HEK293 (cell line): ENCODE measurements around the gene HEXIM1.
A peak's percentile ranks its signal among the peaks of the same experiment; 100 is the strongest.

Source experiments
- ATF2 ChIP-seq: fragments of 450-650 bp; formaldehyde crosslinking; IDR thresholded peaks from 2 replicates; pipeline ENCODE4 v1.5.1; 2016; ENCODE audit warnings: missing biosample characterization, missing genetic modification characterization, low read depth
- IKZF3 ChIP-seq: fragments of 450-650 bp; IDR thresholded peaks from 2 replicates; pipeline ENCODE4 v1.5.0; 2018; ENCODE audit warnings: missing biosample characterization, mild to moderate bottlenecking, missing genetic modification characterization, moderate library complexity
- KLF7 ChIP-seq: fragments of 450-650 bp; formaldehyde crosslinking; IDR thresholded peaks from 2 replicates; pipeline ENCODE4 v1.5.1; 2016; ENCODE audit warnings: missing biosample characterization, missing genetic modification characterization, borderline replicate concordance
- MYNN ChIP-seq: fragments of 450-650 bp; formaldehyde crosslinking; IDR thresholded peaks from 2 replicates; pipeline ENCODE4 v1.5.1; 2016; ENCODE audit warnings: missing biosample characterization, missing genetic modification characterization, borderline replicate concordance
- PATZ1 ChIP-seq: fragments of 450-650 bp; formaldehyde crosslinking; IDR thresholded peaks from 2 replicates; pipeline ENCODE4 v1.5.1; 2016; ENCODE audit warnings: missing biosample characterization, missing genetic modification characterization
- SALL2 ChIP-seq: fragments of 450-650 bp; formaldehyde crosslinking; IDR thresholded peaks from 2 replicates; pipeline ENCODE4 v1.5.0; 2017; ENCODE audit warnings: missing biosample characterization, mild to moderate bottlenecking, missing genetic modification characterization, borderline replicate concordance
- YY2 ChIP-seq: fragments of 450-650 bp; formaldehyde crosslinking; IDR thresholded peaks from 2 replicates; pipeline ENCODE4 v1.5.1; 2016; ENCODE audit warnings: missing biosample characterization, missing genetic modification characterization
- ZBTB20 ChIP-seq: fragments of 450-650 bp; formaldehyde crosslinking; IDR thresholded peaks from 2 replicates; pipeline ENCODE4 v1.5.1; 2016; ENCODE audit warnings: missing biosample characterization, missing genetic modification characterization
- ZBTB26 ChIP-seq: fragments of 450-650 bp; formaldehyde crosslinking; optimal IDR thresholded peaks from 2 replicates; pipeline ENCODE3; 2016; ENCODE audit warnings: missing biosample characterization, mild to moderate bottlenecking, missing genetic modification characterization
- ZIC2 ChIP-seq: fragments of 450-650 bp; formaldehyde crosslinking; IDR thresholded peaks from 2 replicates; pipeline ENCODE4 v1.5.1; 2016; ENCODE audit warnings: missing biosample characterization, missing genetic modification characterization
- ZNF112 ChIP-seq: fragments of 450-650 bp; formaldehyde crosslinking; IDR thresholded peaks from 2 replicates; pipeline ENCODE4 v1.5.0; 2017; ENCODE audit warnings: missing biosample characterization, missing genetic modification characterization
- ZNF155 ChIP-seq: fragments of 450-650 bp; formaldehyde crosslinking; IDR thresholded peaks from 2 replicates; pipeline ENCODE4 v1.5.1; 2016; ENCODE audit warnings: missing biosample characterization, missing genetic modification characterization
- ZNF16 ChIP-seq: fragments of 450-650 bp; formaldehyde crosslinking; IDR thresholded peaks from 2 replicates; pipeline ENCODE4 v1.5.1; 2016; ENCODE audit warnings: low read depth, missing biosample characterization, missing genetic modification characterization
- ZNF174 ChIP-seq: fragments of 450-650 bp; formaldehyde crosslinking; IDR thresholded peaks from 2 replicates; pipeline ENCODE4 v1.5.0; 2017; ENCODE audit warnings: missing biosample characterization, mild to moderate bottlenecking, missing genetic modification characterization
- ZNF2 ChIP-seq: fragments of 450-650 bp; formaldehyde crosslinking; IDR thresholded peaks from 2 replicates; pipeline ENCODE4 v1.5.1; 2016; ENCODE audit warnings: missing biosample characterization, missing genetic modification characterization
- ZNF24 ChIP-seq: fragments of 450-650 bp; formaldehyde crosslinking; IDR thresholded peaks from 2 replicates; pipeline ENCODE4 v1.5.1; 2016; ENCODE audit warnings: missing biosample characterization, missing genetic modification characterization
- ZNF248 ChIP-seq: fragments of 450-650 bp; formaldehyde crosslinking; IDR thresholded peaks from 2 replicates; pipeline ENCODE4 v1.5.1; 2017; ENCODE audit warnings: missing biosample characterization, missing genetic modification characterization
- ZNF266 ChIP-seq: fragments of 450-650 bp; formaldehyde crosslinking; IDR thresholded peaks from 2 replicates; pipeline ENCODE4 v1.5.1; 2016; ENCODE audit warnings: missing biosample characterization, missing genetic modification characterization, low read depth
- ZNF324 ChIP-seq: fragments of 450-650 bp; formaldehyde crosslinking; IDR thresholded peaks from 2 replicates; pipeline ENCODE4 v1.5.1; 2016; ENCODE audit warnings: missing biosample characterization, missing genetic modification characterization
- ZNF354C ChIP-seq: fragments of 450-650 bp; formaldehyde crosslinking; IDR thresholded peaks from 2 replicates; pipeline ENCODE4 v1.5.1; 2016; ENCODE audit warnings: missing biosample characterization, missing genetic modification characterization, low read depth, borderline replicate concordance
- ZNF391 ChIP-seq: fragments of 450-650 bp; formaldehyde crosslinking; IDR thresholded peaks from 2 replicates; pipeline ENCODE4 v1.5.1; 2016; ENCODE audit warnings: low read depth, missing biosample characterization, missing genetic modification characterization, borderline replicate concordance
- ZNF416 ChIP-seq: fragments of 450-650 bp; formaldehyde crosslinking; IDR thresholded peaks from 2 replicates; pipeline ENCODE4 v1.5.1; 2016; ENCODE audit warnings: missing biosample characterization, missing genetic modification characterization
- ZNF558 ChIP-seq: fragments of 450-650 bp; formaldehyde crosslinking; IDR thresholded peaks from 2 replicates; pipeline ENCODE4 v1.5.1; 2016; ENCODE audit warnings: missing biosample characterization, missing genetic modification characterization
- ZNF561 ChIP-seq: fragments of 450-650 bp; IDR thresholded peaks from 2 replicates; pipeline ENCODE4 v1.5.1; 2018; ENCODE audit warnings: missing biosample characterization, missing genetic modification characterization, borderline replicate concordance
- ZNF580 ChIP-seq: fragments of 450-650 bp; formaldehyde crosslinking; IDR thresholded peaks from 2 replicates; pipeline ENCODE4 v1.5.1; 2016; ENCODE audit warnings: missing biosample characterization, missing genetic modification characterization
- ZNF629 ChIP-seq: fragments of 450-650 bp; formaldehyde crosslinking; IDR thresholded peaks from 2 replicates; pipeline ENCODE4 v1.5.1; 2017; ENCODE audit warnings: missing biosample characterization, missing genetic modification characterization
- ZNF670 ChIP-seq: fragments of 450-650 bp; formaldehyde crosslinking; IDR thresholded peaks from 2 replicates; pipeline ENCODE4 v1.5.1; 2016; ENCODE audit warnings: missing biosample characterization, missing genetic modification characterization, low read depth
- ZNF677 ChIP-seq: fragments of 450-650 bp; IDR thresholded peaks from 2 replicates; pipeline ENCODE4 v1.5.0; 2018; ENCODE audit warnings: missing biosample characterization, mild to moderate bottlenecking, missing genetic modification characterization, moderate library complexity
- ZNF704 ChIP-seq: fragments of 450-650 bp; formaldehyde crosslinking; IDR thresholded peaks from 2 replicates; pipeline ENCODE4 v1.5.1; 2016; ENCODE audit warnings: missing biosample characterization, missing genetic modification characterization
- ZNF747 ChIP-seq: fragments of 450-650 bp; formaldehyde crosslinking; IDR thresholded peaks from 2 replicates; pipeline ENCODE4 v1.5.1; 2016; ENCODE audit warnings: missing biosample characterization, missing genetic modification characterization
- ZNF768 ChIP-seq: fragments of 450-650 bp; formaldehyde crosslinking; IDR thresholded peaks from 2 replicates; pipeline ENCODE4 v1.5.1; 2018; ENCODE audit warnings: missing biosample characterization, mild to moderate bottlenecking, missing genetic modification characterization
- ZNF837 ChIP-seq: fragments of 450-650 bp; formaldehyde crosslinking; IDR thresholded peaks from 2 replicates; pipeline ENCODE4 v1.5.1; 2016; ENCODE audit warnings: missing biosample characterization, missing genetic modification characterization
- ZSCAN16 ChIP-seq: fragments of 450-650 bp; formaldehyde crosslinking; IDR thresholded peaks from 2 replicates; pipeline ENCODE4 v1.5.1; 2016; ENCODE audit warnings: missing biosample characterization, missing genetic modification characterization
- ZSCAN5A ChIP-seq: fragments of 450-650 bp; formaldehyde crosslinking; IDR thresholded peaks from 2 replicates; pipeline ENCODE4 v1.5.1; 2016; ENCODE audit warnings: missing biosample characterization, missing genetic modification characterization

The HEXIM1 gene

GRCh38 chr17:45161288-45162024 is 13.2 kb downstream of the HEXIM1 start, which contains the start of gene HEXIM2 (continued):
- TF ChIP-seq ZSCAN5A (peak; percentile 96), SALL2 (peak; percentile 66; the same call in 1 of the 2 replicates), ZNF155 (tag by site-specific recombination) (no peak), ZNF354C (no peak), ZNF324 (peak; percentile 97), KLF7 (tag by site-specific recombination) (peak; percentile 96), ZNF112 (no peak), ZNF580 (peak; percentile 76), ZNF2 (peak; percentile 94), ZNF677 (tag by site-specific recombination) (no peak), ZBTB20 (tag by site-specific recombination) (peak; percentile 56; the same call in 1 of the 2 replicates), ZNF629 (tag by site-specific recombination) (peak; percentile 94), ZNF768 (tag by site-specific recombination) (no peak; the same call in 1 of the 2 replicates), ZNF391 (tag by site-specific recombination) (peak; percentile 96; the same call in 1 of the 2 replicates), ZNF174 (tag by site-specific recombination) (no peak), ZNF670 (no peak), ZNF416 (tag by site-specific recombination) (no peak), IKZF3 (tag by site-specific recombination) (no peak), ZSCAN16 (tag by site-specific recombination) (peak; percentile 68; the same call in 1 of the 2 replicates), YY2 (peak; percentile 100), ZIC2 (tag by site-specific recombination) (peak; percentile 91), PATZ1 (tag by site-specific recombination) (peak; percentile 85), ZNF561 (tag by site-specific recombination) (peak; percentile 83; the same call in 1 of the 2 replicates), ZNF248 (tag by site-specific recombination) (no peak), MYNN (tag by site-specific recombination) (no peak), ZNF266 (no peak), ZNF558 (tag by site-specific recombination) (no peak; the same call in 1 of the 2 replicates), ZNF747 (tag by site-specific recombination) (peak; percentile 55; the same call in 1 of the 2 replicates), ZNF16 (no peak), ZNF24 (tag by site-specific recombination) (peak; percentile 87; the same call in 1 of the 2 replicates), ZBTB26 (tag by site-specific recombination) (peak; percentile 51), ZNF704 (tag by site-specific recombination) (no peak), ATF2 (tag by site-specific recombination) (peak; percentile 51), ZNF837 (tag by site-specific recombination) (no peak)
